Heart right ventricle (tissue), 16 donors: ENCODE data around the gene L2HGDH. TPM values are rescaled to one million over a fixed set of nuclear protein-coding genes. Genes with fewer than 3 reads are reported as not detected.
"Not testable (repeated sequence)": the region's sequence is repeated elsewhere in the genome, so short reads cannot be mapped to it uniquely, and the experiment has no call there.

Experiments
- ATAC-seq, 8 donors: fragments of 200-7000 bp; cut with Tn5 transposase; one replicate each; pipeline ENCODE4 v1.9.1; 2020; ENCODE audit warnings: mild to moderate bottlenecking in 8 of 8, moderate library complexity in 8 of 8, moderate number of reproducible peaks in 1 of 8
- DNase-seq, 2 donors: peaks; one replicate each; pipeline ENCODE4 v3.0.0-alpha.2; 2020
- H3K27ac ChIP-seq, 10 donors: fragments of 200-600 bp; sonication (generic) in 2 of 10; one replicate each; pipeline versions ENCODE4 v1.5.0 to v1.8.0; 2020 to 2022; ENCODE audit warnings: mild to moderate bottlenecking in 3 of 10
- H3K27me3 ChIP-seq, 7 donors: fragments of 200-600 bp; one replicate each; pipeline ENCODE4 v1.8.0; 2021 to 2022; ENCODE audit warnings: mild to moderate bottlenecking in 2 of 7
- H3K36me3 ChIP-seq, 9 donors: fragments of 200-600 bp; sonication (generic) in 1 of 9; one replicate each; pipeline versions ENCODE4 v1.5.0 to v1.8.0; 2020 to 2022; ENCODE audit warnings: mild to moderate bottlenecking in 2 of 9
- H3K4me1 ChIP-seq, 9 donors: fragments of 200-600 bp; sonication (generic) in 1 of 9; one replicate each; pipeline versions ENCODE4 v1.5.0 to v1.8.0; 2020 to 2022; ENCODE audit warnings: mild to moderate bottlenecking in 4 of 9
- H3K4me3 ChIP-seq, 10 donors: fragments of 200-600 bp; sonication (generic) in 2 of 10; one replicate each; pipeline versions ENCODE4 v1.5.0 to v1.8.0; 2020 to 2022; ENCODE audit warnings: mild to moderate bottlenecking in 7 of 10, moderate library complexity in 2 of 10
- H3K9me3 ChIP-seq, 11 donors: fragments of 200-600 bp in 10 of 11; sonication (generic) in 2 of 11; one replicate each; pipeline versions ENCODE4 v1.5.0 to v1.8.0; 2013 to 2022; ENCODE audit warnings: mild to moderate bottlenecking in 2 of 11, control low read depth in 1 of 11, moderate library complexity in 1 of 11
- CTCF ChIP-seq, 9 donors: fragments of 200-600 bp; sonication (generic) in 2 of 9; IDR thresholded peaks; one replicate each; pipeline versions ENCODE4 v1.5.0 to v1.8.0; 2021 to 2022; ENCODE audit warnings: antibody characterized with exemption in 9 of 9, mild to moderate bottlenecking in 5 of 9, moderate library complexity in 1 of 9
- WGBS, 2 donors: extraction: QIAGEN DNeasy Blood & Tissue Kit; methylation state at CpG; one replicate each; pipeline ENCODE4 v1.1.7; 2013; ENCODE audit warnings: inconsistent platforms in 1 of 2; 5-methylcytosine and 5-hydroxymethylcytosine counted together
- intact Hi-C, 10 donors: fragments of 100-400 bp; cut with DNase I; formaldehyde crosslinking; loops; one replicate each; pipeline versions ENCODE4 v1.11.1 to v1.14.2; 2022
- polyA plus RNA-seq, 2 donors: library from polyadenylated mRNA; stranded (reverse); fragments of 200-250 nt; gene quantifications; one replicate each; pipeline ENCODE4 v1.2.3, GENCODE V29; 2013
- total RNA-seq, 10 donors: library from RNA; stranded (reverse); fragmentation: NEBNext Ultra II Directional in 3 of 10; extraction: Animal tissue kit (Norgen Biotek cat#: 25700) in 3 of 10; gene quantifications; one replicate each; pipeline versions ENCODE4 v1.2.1 to v1.2.4, GENCODE V29; 2021 to 2023
- donor health status: Arrhythmogenic right ventricular cardiomyopathy.
- donor health status: ischemic (EF 13 %, LVEDD 7.1; RV severe dilation, severe dysfunction).
- donor health status: healthy with polysubstance abuse.
- donor health status: DM: no; HTN: yes; CAD: no.
- donor health status: DM: no; HTN: no; CAD: no.
- donor health status: ischemic (EF 25% LVEDD 6.9; RV normal size, moderate dysfunction).
- donor health status: ischemic (EF 25% LVEDD 5.7; RV mildly dilated, moderate dysfunction).
- donor health status: healthy.
- donor health status: DM: yes; HTN: yes; CAD: no.
- donor health status: Ischemic cardiomyopathy.
- donor health status: ischemic (EF 35%, LVEDD 5.7; RV mildly dilated, moderate dysfunction).
- donor health status: nonischemic (EF 11% LVEDD 7.7; RV severe dilation, severe dysfunction).
- donor health status: DM: yes; HTN: yes; CAD: no.
- donor health status: PGD.
- donor health status: ischemic (EF 29% LVEDD 5.4; RV normal size, mild dysfunction).
- donor health status: nonischemic (EF 23%, LVEDD 6.1; RV moderate dilation, normal function).

The L2HGDH gene
- total and polyA plus RNA-seq, 12 donors: 1.9 to 15.5 (median 11.6) TPM

DNA sequence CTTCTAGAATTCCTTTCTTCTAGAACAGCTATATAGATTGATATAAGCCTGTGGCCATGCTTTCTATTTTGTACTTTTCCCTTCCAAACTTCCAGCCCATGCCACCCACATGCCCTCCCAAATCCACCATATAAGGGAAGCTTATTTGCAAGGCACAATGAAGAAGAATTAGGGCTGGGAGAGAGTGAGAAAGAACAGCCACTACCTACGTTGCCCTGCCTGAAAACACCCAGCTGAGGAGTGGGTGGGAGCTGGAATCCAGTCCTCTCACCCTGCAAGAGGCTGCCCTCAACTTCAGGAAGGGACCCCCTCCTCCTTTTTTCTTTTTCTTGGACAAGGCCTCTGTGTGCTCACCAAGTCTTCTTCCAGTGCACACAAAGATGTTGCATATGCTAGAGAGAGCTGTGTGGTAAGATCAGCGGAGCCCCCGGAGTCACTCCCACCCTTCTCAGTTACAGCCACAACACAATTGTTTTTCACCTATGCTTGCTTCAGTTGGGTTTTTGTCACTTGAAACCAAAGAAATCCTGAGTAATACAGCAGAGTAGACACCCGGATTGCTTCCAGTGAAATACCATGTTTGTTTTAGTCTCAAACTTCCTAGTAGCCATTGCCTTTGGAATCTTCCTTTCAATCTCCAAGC is 45.8 kb upstream of the L2HGDH start:
- ATAC-seq: no peak
- H3K4me3 ChIP-seq: no peak overlapping the region
- H3K36me3 ChIP-seq: peaks cover 0 to 8% (median 0%) of the 10 kb centered on the region in 9 donors
- no peak for DNase-seq
- 91 to 93% methylated on average over 4 of the region's 4 CpGs for WGBS, 2 donors
- H3K27me3 ChIP-seq: no peaks in the 10 kb centered on the region
- peaks cover 0 to 2% (median 0%) of the 10 kb centered on the region in 9 donors for H3K4me1 ChIP-seq
- TF ChIP-seq CTCF (IDR thresholded peaks at IDR 0.05): no peak
- H3K27ac ChIP-seq: no peak overlapping the region
- H3K9me3 ChIP-seq: no peaks in the 10 kb centered on the region
- intact Hi-C loops: loop anchor here in 1 of 10 donors (5.0 kb wide), 1 partner anchor 34 kb away; no protein-coding TSS in a partner anchor

DNA sequence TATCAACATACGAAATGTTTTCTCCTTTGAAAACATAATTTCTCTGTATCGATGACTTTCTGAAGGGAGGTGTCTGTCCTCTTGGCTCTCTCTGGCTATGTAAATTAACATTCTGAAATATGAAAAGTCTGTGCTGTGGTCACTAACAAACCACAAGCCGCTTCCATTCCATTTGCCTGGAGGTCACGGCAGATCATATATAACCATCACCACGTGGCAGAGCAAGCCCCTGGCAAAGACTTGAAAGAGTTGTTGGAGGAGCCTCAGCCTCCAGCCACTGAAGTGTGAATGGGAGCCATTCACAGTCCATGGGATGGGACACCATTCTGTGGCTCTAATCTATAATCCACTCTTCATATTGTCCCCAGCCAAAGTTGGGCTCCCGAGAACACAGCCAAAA is 45.1 kb upstream of the L2HGDH start:
- DNase-seq (no peak), ATAC-seq (no peak)
- no peaks in the 10 kb centered on the region for H3K9me3 ChIP-seq
- H3K36me3 ChIP-seq: peaks cover 0 to 8% (median 0%) of the 10 kb centered on the region in 9 donors
- intact Hi-C loops: loop anchor here in 1 of 10 donors (5.0 kb wide), 1 partner anchor 35 kb away; no protein-coding TSS in a partner anchor
- 93 to 94% methylated on average over 6 of the region's 6 CpGs for WGBS, 2 donors
- H3K4me3 ChIP-seq: no peak overlapping the region
- H3K27ac ChIP-seq: no peak overlapping the region
- H3K4me1 ChIP-seq: no peaks in the 10 kb centered on the region
- no peak for TF ChIP-seq CTCF (IDR thresholded peaks at IDR 0.05)
- H3K27me3 ChIP-seq: no peaks in the 10 kb centered on the region

DNA sequence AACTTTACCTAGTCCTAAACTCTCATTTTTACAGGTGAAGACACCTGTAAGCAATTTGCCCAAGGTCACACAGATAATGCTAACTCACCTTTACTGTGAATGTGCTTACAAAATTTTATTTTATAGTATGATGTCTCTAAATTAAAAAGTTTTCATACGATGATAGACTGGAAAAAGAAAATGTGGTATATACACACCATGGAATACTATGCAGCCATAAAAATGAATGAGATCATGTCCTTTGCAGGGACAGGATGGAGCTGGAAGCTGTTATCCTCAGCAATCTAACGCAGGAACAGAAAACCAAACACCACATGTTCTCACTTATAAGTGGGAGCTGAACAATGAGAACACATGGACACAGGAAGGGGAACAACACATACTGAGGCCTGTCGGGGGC is 44.3 kb upstream of the L2HGDH start:
- not testable (repeated sequence) for H3K36me3 ChIP-seq, DNase-seq, H3K27me3 ChIP-seq, H3K9me3 ChIP-seq, H3K4me1 ChIP-seq, H3K27ac ChIP-seq, H3K4me3 ChIP-seq, ATAC-seq
- intact Hi-C loops: loop anchor here in 1 of 10 donors (5.0 kb wide), 1 partner anchor 36 kb away; no protein-coding TSS in a partner anchor
- 72 to 83% methylated on average over 3 of the region's 3 CpGs for WGBS, 2 donors

GRCh38 chr14:50355692-50356091 is 43.7 kb upstream of the L2HGDH start:
- Histone ChIP-seq H3K36me3 (peaks cover 0 to 8% (median 0%) of the 10 kb centered on the region in 9 donors), H3K27ac (no peak overlapping the region), H3K9me3 (no peaks in the 10 kb centered on the region), H3K27me3 (no peaks in the 10 kb centered on the region), H3K4me1 (peaks cover 0 to 8% (median 0%) of the 10 kb centered on the region in 9 donors), H3K4me3 (no peak overlapping the region)
- DNase-seq: no peak
- intact Hi-C loops: loop anchor here in 1 of 10 donors (5.0 kb wide), 1 partner anchor 37 kb away; no protein-coding TSS in a partner anchor
- TF ChIP-seq CTCF (IDR thresholded peaks at IDR 0.05): no peak
- WGBS, 2 donors: 91% methylated on average over 1 of the region's 1 CpG
- ATAC-seq: no peak

DNA sequence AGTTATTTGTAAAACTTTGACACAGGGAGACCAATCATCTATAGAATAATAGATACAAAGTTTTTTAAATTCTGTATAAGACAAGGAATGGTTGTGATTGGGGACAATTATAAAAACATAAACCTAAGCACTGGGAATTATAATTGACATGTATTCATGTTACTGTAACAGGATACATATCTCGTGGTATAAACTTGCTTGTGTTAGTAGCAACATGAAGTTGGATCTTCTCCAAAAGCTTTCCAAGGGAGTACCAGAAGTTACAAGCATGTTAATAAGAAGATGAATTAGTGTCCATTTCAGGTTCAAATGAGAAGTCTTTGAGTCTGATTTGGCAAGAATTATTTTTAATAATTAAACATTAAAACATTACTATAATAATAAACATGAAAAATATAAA is 42.5 kb upstream of the L2HGDH start:
- Histone ChIP-seq H3K9me3 (no peaks in the 10 kb centered on the region), H3K4me3 (no peak overlapping the region), H3K27me3 (no peaks in the 10 kb centered on the region), H3K36me3 (peaks cover 0 to 8% (median 0%) of the 10 kb centered on the region in 9 donors), H3K4me1 (peaks cover 0 to 11% (median 0%) of the 10 kb centered on the region in 9 donors), H3K27ac (no peak overlapping the region)
- ATAC-seq (no peak), DNase-seq (no peak)
- 51 to 53% methylated on average over 1 of the region's 1 CpG for WGBS, 2 donors
- intact Hi-C loops: no loop called here
- no peak for TF ChIP-seq CTCF (IDR thresholded peaks at IDR 0.05)
